ENCODE data around the gene CSNK1G2.

CSNK1G2 gene

DNA sequence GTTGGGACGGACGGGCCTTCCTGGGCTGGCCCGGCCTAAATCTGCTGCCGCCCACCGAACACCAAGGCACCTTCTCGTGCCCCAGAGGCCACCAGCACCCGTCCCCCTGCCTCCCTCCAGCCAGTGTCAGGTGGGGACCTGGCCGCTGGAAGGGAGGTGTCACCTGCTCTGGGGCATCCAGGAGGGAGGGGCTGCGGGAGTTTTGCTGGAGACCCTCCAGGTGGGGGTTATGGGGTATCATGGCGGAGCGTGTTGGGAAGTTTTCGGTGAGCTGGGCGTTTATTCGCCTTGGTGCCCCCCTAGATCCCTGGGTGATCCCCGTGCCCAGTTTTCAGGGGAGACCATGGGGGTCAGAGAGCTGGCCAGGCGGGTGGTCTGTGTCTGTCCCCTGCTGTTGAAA is 9.7 kb downstream of the CSNK1G2 start:
- Histone ChIP-seq H3K9me3 (ENCODE audit: control insufficient read depth, low read length) (no peaks in the 10 kb centered on the region), H3K27me3 (ENCODE audit: control insufficient read depth, insufficient read depth, low read length) (no peaks in the 10 kb centered on the region), H3K36me3 (ENCODE audit: control insufficient read depth, insufficient read depth, low read length) (no peaks in the 10 kb centered on the region), H3K4me3 (ENCODE audit: low read length) (no peak overlapping the region), H3K4me1 (ENCODE audit: control insufficient read depth, insufficient read depth, low read length) (peaks cover 9% of the 10 kb centered on the region), H3K9ac (ENCODE audit: low read length) (no peak overlapping the region)

GRCh38 chr19:1952635-1953034 is 11.7 kb downstream of the CSNK1G2 start:
- no peaks in the 10 kb centered on the region for H3K36me3 ChIP-seq (ENCODE audit: control insufficient read depth, insufficient read depth, low read length)
- no peaks in the 10 kb centered on the region for H3K9me3 ChIP-seq (ENCODE audit: control insufficient read depth, low read length)
- no peak overlapping the region for H3K4me3 ChIP-seq (ENCODE audit: low read length)
- H3K9ac ChIP-seq (ENCODE audit: low read length): no peak overlapping the region
- peaks cover 8% of the 10 kb centered on the region for H3K4me1 ChIP-seq (ENCODE audit: control insufficient read depth, insufficient read depth, low read length)
- H3K27me3 ChIP-seq (ENCODE audit: control insufficient read depth, insufficient read depth, low read length): no peaks in the 10 kb centered on the region

- H3K9me3 ChIP-seq (ENCODE audit: control insufficient read depth, low read length): no peaks in the 10 kb centered on the region
- no peak overlapping the region for H3K9ac ChIP-seq (ENCODE audit: low read length)
- peaks cover 4% of the 10 kb centered on the region for H3K4me1 ChIP-seq (ENCODE audit: control insufficient read depth, insufficient read depth, low read length)
- no peaks in the 10 kb centered on the region for H3K27me3 ChIP-seq (ENCODE audit: control insufficient read depth, insufficient read depth, low read length)
- H3K36me3 ChIP-seq (ENCODE audit: control insufficient read depth, insufficient read depth, low read length): no peaks in the 10 kb centered on the region
- no peak overlapping the region for H3K4me3 ChIP-seq (ENCODE audit: low read length)
Observed at GRCh38 chr19:1953037-1953436, 12.1 kb downstream of the CSNK1G2 start.

DNA sequence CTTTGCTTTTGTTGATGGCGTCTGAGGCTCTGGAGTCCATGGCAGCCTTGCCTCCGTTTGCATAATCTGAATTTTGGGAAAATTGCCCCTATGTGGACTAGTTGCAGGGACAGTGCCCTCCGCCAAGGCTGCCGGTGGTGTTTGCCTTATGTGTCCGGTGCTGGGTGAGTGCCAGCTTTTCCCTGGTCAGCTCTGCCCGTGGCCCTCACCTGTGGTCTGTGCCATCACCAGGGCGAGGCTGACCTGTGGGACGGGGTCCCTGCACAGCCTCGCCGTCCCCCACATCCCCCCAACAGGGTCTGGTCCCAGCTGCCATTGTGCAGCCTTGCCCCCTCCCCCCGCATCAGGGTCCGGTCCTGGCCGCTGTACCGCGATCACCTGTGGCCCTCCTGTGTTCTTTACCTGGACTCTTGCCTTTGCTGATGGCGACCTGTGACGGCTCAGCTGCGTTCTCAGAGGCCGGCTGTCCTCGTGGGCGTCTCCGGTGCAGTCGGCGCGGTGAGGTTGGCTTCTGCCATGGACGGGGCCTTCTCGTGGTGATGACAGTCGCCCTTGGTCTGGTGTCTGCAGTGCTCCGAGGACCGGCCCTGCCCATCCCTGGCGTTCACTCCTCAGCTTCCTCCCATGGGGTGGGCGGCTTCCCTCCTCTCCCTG is 12.6 kb downstream of the CSNK1G2 start:
- Histone ChIP-seq H3K36me3 (ENCODE audit: control insufficient read depth, insufficient read depth, low read length) (no peaks in the 10 kb centered on the region), H3K4me1 (ENCODE audit: control insufficient read depth, insufficient read depth, low read length) (peaks cover 4% of the 10 kb centered on the region), H3K9ac (ENCODE audit: low read length) (no peak overlapping the region), H3K27me3 (ENCODE audit: control insufficient read depth, insufficient read depth, low read length) (no peaks in the 10 kb centered on the region), H3K9me3 (ENCODE audit: control insufficient read depth, low read length) (no peaks in the 10 kb centered on the region), H3K4me3 (ENCODE audit: low read length) (no peak overlapping the region)

GRCh38 chr19:1954532-1954933 is 13.6 kb downstream of the CSNK1G2 start:
- Histone ChIP-seq H3K9me3 (ENCODE audit: control insufficient read depth, low read length) (no peaks in the 10 kb centered on the region), H3K4me3 (ENCODE audit: low read length) (no peak overlapping the region), H3K4me1 (ENCODE audit: control insufficient read depth, insufficient read depth, low read length) (peaks cover 4% of the 10 kb centered on the region), H3K9ac (ENCODE audit: low read length) (no peak overlapping the region), H3K36me3 (ENCODE audit: control insufficient read depth, insufficient read depth, low read length) (no peaks in the 10 kb centered on the region), H3K27me3 (ENCODE audit: control insufficient read depth, insufficient read depth, low read length) (no peaks in the 10 kb centered on the region)

- Histone ChIP-seq H3K4me3 (ENCODE audit: low read length) (no peak overlapping the region), H3K27me3 (ENCODE audit: control insufficient read depth, insufficient read depth, low read length) (no peaks in the 10 kb centered on the region), H3K9me3 (ENCODE audit: control insufficient read depth, low read length) (no peaks in the 10 kb centered on the region), H3K9ac (ENCODE audit: low read length) (no peak overlapping the region), H3K4me1 (ENCODE audit: control insufficient read depth, insufficient read depth, low read length) (peaks cover 4% of the 10 kb centered on the region), H3K36me3 (ENCODE audit: control insufficient read depth, insufficient read depth, low read length) (no peaks in the 10 kb centered on the region)
Observed at GRCh38 chr19:1955171-1956121, 14.5 kb downstream of the CSNK1G2 start.

DNA sequence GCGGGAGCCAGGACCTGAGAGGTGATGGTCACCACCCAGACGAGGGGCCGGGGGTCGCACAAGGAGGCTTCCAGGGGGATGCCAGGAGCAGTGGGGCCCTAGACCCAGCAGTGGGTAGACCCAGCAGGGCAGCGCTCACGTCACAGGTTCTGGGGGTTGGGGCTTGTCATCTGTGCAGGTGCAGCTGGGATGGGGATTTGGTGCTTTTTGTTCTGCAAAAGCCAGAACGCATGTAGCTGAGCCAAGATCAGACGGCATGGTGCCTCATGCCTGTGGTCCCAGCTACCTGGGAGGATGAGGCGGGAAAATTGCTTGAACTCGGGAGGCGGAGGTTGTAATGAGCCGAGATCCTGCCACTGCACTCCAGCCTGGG is 15.1 kb downstream of the CSNK1G2 start:
- no peaks in the 10 kb centered on the region for H3K9me3 ChIP-seq (ENCODE audit: control insufficient read depth, low read length)
- H3K9ac ChIP-seq (ENCODE audit: low read length): no peak overlapping the region
- H3K27me3 ChIP-seq (ENCODE audit: control insufficient read depth, insufficient read depth, low read length): no peaks in the 10 kb centered on the region
- H3K4me1 ChIP-seq (ENCODE audit: control insufficient read depth, insufficient read depth, low read length): peaks cover 4% of the 10 kb centered on the region
- H3K4me3 ChIP-seq (ENCODE audit: low read length): no peak overlapping the region
- no peaks in the 10 kb centered on the region for H3K36me3 ChIP-seq (ENCODE audit: control insufficient read depth, insufficient read depth, low read length)

DNA sequence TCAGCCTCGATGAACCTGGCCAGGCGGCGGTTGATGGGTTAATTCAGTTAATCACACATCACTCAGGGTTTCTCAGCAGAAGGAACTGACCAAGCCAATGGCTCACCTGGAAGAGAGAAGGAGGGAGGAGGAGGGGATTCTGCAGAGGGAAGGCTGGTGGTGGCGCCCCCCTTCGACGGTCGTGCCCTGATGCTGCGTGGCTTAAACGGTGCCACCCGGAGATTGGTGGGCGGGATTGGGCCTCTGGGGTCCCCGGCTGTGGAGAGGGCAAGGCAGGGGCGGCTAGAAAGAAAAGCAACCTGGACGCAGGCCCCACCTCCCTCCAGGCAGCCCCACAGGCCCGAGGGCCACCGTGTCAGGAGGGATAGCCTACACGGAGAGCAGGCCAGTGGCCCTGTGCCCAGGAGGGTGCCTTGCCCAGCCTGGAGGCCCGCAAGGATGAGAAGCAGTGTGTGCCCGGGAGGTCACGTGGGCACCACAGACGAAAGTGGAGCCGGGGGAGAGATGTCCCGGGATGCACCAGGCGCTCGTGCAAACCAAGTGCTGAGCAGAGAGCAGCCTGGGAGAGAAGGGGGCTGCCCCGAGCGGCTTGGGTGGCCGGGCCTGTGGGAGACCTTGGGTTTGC is 16.0 kb downstream of the CSNK1G2 start:
- H3K4me1 ChIP-seq (ENCODE audit: control insufficient read depth, insufficient read depth, low read length): peaks cover 4% of the 10 kb centered on the region
- H3K9ac ChIP-seq (ENCODE audit: low read length): no peak overlapping the region
- no peaks in the 10 kb centered on the region for H3K36me3 ChIP-seq (ENCODE audit: control insufficient read depth, insufficient read depth, low read length)
- no peak overlapping the region for H3K4me3 ChIP-seq (ENCODE audit: low read length)
- no peaks in the 10 kb centered on the region for H3K27me3 ChIP-seq (ENCODE audit: control insufficient read depth, insufficient read depth, low read length)
- H3K9me3 ChIP-seq (ENCODE audit: control insufficient read depth, low read length): no peaks in the 10 kb centered on the region

- Histone ChIP-seq H3K4me1 (ENCODE audit: control insufficient read depth, insufficient read depth, low read length) (peaks cover 4% of the 10 kb centered on the region), H3K4me3 (ENCODE audit: low read length) (no peak overlapping the region), H3K27me3 (ENCODE audit: control insufficient read depth, insufficient read depth, low read length) (no peaks in the 10 kb centered on the region), H3K9me3 (ENCODE audit: control insufficient read depth, low read length) (no peaks in the 10 kb centered on the region), H3K36me3 (ENCODE audit: control insufficient read depth, insufficient read depth, low read length) (no peaks in the 10 kb centered on the region), H3K9ac (ENCODE audit: low read length) (no peak overlapping the region)
Observed at GRCh38 chr19:1957562-1958248, 16.7 kb downstream of the CSNK1G2 start.

DNA sequence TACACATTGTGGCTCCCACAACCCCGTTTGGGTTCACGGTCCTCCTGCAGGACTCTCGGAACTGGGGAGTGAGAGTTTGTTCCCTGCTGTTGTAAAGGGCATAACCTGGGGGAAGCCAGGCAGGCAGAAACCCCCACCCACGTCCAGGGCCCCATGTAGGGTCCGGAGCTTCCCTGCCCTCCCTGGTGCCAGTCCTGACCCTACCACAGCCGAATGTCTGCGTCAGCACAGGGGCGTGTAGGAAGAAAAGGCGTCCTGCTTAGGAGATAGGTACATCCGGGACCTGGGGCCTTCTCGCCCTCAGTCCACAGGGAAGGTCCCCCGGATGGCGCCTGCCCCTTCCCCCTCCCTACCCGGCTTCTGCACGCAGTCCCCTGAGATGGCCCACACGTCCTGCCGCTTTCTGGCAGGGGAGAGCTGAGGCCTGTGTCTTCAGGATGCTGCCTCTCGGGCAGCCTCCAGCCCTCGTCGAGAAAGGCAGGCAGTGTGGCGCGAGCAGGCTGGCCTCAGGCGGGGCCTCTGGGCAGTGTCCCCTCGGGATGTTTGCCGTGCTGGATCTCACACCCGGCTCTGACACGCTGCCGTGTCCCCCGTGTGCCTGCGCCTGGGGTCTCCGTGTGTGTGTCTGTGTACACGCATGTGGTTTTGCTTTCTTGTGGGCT is 19.1 kb downstream of the CSNK1G2 start:
- no peaks in the 10 kb centered on the region for H3K27me3 ChIP-seq (ENCODE audit: control insufficient read depth, insufficient read depth, low read length)
- no peaks in the 10 kb centered on the region for H3K4me1 ChIP-seq (ENCODE audit: control insufficient read depth, insufficient read depth, low read length)
- no peak overlapping the region for H3K4me3 ChIP-seq (ENCODE audit: low read length)
- H3K9me3 ChIP-seq (ENCODE audit: control insufficient read depth, low read length): no peaks in the 10 kb centered on the region
- no peaks in the 10 kb centered on the region for H3K36me3 ChIP-seq (ENCODE audit: control insufficient read depth, insufficient read depth, low read length)
- no peak overlapping the region for H3K9ac ChIP-seq (ENCODE audit: low read length)

- H3K4me1 ChIP-seq (ENCODE audit: control insufficient read depth, insufficient read depth, low read length): no peaks in the 10 kb centered on the region
- no peaks in the 10 kb centered on the region for H3K27me3 ChIP-seq (ENCODE audit: control insufficient read depth, insufficient read depth, low read length)
- no peak overlapping the region for H3K9ac ChIP-seq (ENCODE audit: low read length)
- no peaks in the 10 kb centered on the region for H3K36me3 ChIP-seq (ENCODE audit: control insufficient read depth, insufficient read depth, low read length)
- H3K4me3 ChIP-seq (ENCODE audit: low read length): no peak overlapping the region
- H3K9me3 ChIP-seq (ENCODE audit: control insufficient read depth, low read length): no peaks in the 10 kb centered on the region
Observed at GRCh38 chr19:1961000-1961883, 20.3 kb downstream of the CSNK1G2 start.
